Stimulated activated naive CD4-positive, alpha-beta T cell (primary cell): Measurements from ENCODE around the gene MYL3.
"Not testable (repeated sequence)": the region's sequence is repeated elsewhere in the genome, so short reads cannot be mapped to it uniquely, and the experiment has no call there.

ENCODE experiments used
- DNase-seq, 6 experiments: peaks; one replicate each; lab custom pipeline; 2025; lab: John Stamatoyannopoulos, UW

The MYL3 gene

GRCh38 chr3:46824211-46824970, 38.9 kb downstream of the MYL3 start:
- DNase-seq: no peak

- not testable (repeated sequence) for DNase-seq
Measured at GRCh38 chr3:46823314-46823713, 39.9 kb downstream of the MYL3 start.

- DNase-seq: no peak
Measured at GRCh38 chr3:46821553-46821952, 41.7 kb downstream of the MYL3 start.

GRCh38 chr3:46820852-46821251, 42.4 kb downstream of the MYL3 start:
- DNase-seq: no peak

- peak; percentile 20 to 63 (median 52) for DNase-seq
Measured at GRCh38 chr3:46812237-46812791, 50.9 kb downstream of the MYL3 start.

GRCh38 chr3:46811615-46812236, 51.5 kb downstream of the MYL3 start:
- no peak for DNase-seq

- DNase-seq: not testable (repeated sequence)
Measured at GRCh38 chr3:46808766-46809165, 54.5 kb downstream of the MYL3 start.
